SIG-M5 treated with dmso at 0.1 percent for 504 hours (cell line): Measurements from ENCODE around the gene NEK11.
"Not testable (repeated sequence)": the region's sequence is repeated elsewhere in the genome, so short reads cannot be mapped to it uniquely, and the experiment has no call there.

Experiments
- DNase-seq: peaks from one replicate; lab custom pipeline; 2025; ENCODE audit not compliant: unreplicated experiment; lab: John Stamatoyannopoulos, UW

The NEK11 gene

DNA sequence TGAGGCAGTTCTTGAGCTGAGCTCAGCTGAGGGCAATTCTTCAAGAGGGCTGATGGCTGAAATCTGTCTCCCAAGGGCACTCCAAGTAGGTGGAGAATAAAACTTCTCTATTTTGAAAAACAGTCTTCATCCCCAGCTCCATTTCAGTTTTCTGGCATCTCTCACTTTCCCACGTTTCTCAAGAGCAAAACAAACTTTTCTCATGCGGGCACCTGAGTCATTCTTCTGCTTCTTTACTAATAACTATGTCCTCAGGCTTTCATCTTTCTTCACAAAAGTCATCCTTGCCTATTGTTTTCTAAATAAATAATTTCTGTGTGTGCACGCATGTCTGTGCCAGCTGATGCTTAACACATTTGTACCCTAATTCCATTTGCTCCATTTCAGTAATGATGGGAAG lies 258.8 kb downstream of the NEK11 start:
- no peak for DNase-seq

DNA sequence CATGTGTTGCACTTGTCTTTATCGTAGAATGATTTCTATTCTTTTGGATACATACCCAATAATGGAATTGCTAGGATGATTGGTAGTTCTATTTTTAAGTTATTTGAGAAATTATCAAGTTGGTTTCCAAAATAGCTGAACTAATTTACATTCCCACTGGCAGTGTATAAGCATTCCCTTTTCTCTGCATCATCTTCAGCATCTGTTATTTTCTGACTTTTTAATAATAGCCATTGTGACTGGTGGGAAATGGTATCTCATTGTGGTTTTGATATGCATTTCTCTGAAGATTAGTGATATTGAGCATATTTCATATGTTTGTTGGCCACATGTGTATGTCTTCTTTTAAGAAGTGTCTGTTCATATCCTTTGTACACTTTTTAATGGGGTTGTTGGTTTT lies 273.2 kb downstream of the NEK11 start:
- DNase-seq = no peak

DNA sequence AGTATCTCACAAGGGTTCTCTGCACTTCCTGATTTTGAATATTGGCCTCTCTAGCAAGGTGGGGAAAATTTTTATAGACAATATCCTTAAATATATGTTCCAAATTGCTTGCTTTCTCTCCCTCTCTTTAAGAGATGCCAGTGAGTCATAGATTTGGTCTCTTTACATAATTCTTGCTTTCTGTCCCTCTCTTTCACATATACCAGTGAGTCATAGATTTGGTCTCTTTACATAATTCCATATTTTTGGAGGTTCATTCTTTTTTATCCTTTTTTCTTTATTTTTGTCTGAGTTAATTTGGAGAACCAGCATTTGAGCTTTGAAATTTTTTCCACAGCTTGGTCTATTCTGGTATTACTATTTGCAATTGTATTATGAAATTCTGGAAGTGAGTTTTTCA lies 277.2 kb downstream of the NEK11 start:
- DNase-seq = no peak

DNA sequence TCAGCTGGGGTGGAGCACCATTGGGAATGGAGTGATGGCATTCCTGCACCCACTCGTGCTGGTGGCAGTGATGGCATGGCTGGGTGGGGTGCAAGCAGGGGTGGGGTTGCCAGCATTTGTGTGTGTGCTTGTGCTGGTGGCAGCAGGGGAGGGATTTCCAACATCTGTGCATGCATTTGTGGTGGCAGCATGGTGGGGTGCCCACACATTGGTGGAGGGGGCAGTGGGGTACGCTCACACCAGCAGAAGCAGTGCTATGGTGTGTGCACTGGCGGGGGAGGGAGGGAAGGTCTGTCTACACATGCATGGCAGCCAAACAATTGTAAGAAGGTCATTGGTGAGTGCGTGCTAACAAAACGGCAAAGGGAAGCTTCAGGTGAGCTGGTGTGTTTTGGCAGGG lies 278.2 kb downstream of the NEK11 start:
- no peak for DNase-seq

DNA sequence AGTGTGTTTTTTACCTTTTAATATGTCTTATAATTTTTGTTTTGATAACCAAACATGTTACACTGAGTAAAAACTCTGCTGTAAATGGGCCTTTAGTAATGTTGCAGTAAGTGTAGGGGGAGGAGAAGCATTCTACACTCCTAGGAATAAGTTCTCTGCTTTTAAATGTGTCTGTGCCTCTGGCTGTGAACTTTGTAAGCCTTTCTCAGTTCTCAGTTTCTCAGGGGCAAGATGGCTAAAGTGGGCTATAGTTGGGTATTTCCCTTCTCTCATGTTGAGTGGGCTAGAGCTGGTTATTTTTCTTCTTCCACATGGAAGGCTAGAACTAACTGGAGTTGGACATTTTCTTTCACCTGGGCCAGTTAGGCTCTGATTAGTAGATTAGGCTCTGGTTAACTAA lies 279.6 kb downstream of the NEK11 start:
- DNase-seq = no peak

DNA sequence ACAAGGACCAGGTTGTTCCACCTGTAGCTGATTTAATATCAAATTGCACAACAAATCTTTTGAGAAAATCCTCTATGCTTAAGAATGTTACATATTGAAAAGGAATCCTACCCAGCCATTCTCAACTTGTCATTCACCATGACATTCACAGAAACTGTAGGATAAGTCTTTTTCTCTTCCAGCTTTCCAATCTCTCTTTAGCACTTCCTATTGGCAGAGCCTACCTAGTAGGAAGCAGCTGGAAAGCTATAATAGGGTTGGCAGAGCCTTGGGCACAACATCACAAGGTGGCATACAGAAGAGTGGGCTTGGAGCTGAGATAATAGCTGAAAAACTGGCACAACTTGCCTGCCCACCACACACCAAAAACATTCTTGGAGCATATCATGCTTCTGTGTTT lies 287.6 kb downstream of the NEK11 start:
- DNase-seq = no peak

DNA sequence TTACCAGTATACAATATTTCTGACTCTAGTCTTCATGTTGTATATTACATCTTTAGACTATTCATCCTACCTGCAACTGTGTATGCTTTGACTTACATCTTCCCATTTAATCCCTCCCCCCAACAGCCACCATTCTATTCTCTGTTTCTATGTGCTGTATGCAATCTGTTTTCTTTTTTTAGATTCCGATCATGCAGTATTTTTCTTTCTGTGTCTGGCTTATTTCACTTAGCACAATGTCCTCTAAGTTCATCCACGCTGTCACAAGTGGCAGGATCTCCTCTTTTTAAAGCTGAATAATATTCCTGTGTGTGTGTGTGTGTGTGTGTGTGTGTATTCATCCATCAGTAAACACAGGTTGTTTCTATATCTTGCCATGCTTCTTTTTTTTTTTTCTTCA lies 288.5 kb downstream of the NEK11 start:
- no peak for DNase-seq

DNA sequence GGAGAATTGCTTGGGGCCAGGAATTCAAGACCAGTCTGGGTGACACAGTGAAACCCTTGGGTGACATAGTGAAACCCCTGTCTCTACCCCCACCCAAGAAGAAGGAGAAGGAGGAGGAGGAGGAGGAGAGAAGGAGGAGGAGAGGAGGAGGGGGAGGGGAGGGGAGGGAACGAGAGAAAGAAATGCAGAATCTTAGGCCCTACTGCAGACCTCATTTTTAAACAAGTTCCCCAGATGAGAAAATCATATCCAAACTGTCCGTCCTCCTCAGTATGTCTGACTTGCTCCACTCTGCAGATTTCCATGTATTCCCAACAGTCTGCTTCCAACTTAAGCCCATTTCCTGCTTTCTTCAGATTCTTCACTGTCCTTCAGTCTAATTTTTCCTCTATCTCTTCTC lies 291.0 kb downstream of the NEK11 start:
- no peak for DNase-seq

DNA sequence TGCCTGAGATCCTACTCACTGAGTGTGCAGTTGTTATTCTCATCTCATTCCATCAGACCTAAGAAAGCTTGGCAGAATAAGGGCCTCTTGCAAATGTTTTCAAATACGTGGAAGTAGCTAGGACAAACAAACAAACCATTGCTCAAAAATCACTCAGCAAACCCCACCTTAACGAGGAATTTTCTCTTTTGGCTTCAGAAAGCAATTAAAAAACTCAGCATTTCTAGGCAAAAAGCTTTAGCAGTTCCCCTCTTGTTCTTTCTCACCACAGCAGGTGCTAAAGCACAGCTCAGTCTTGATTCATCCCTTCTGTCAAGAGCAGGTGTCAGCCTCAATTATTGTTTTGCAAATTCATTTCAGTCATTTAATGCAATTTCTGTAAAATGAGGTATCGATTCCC lies 296.3 kb downstream of the NEK11 start:
- no peak for DNase-seq

DNA sequence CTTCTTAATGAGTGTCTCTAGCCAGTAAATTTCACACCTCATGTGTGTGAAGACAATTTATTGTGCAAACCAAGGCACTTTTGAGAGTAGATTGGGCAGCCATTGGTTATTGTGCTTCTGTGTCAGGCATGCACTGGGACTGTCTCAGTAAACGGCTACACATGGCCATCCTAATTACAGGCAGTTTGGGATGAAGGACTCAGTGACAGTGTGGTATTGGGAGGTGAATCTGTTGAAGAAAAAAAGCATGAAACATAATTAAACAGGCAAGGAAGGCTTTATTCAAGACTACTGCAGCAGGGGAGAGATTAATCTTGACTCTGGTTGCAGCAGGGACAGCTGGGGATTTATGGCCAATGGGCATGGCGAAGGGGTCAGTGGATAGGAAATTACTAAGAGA lies 297.1 kb downstream of the NEK11 start:
- DNase-seq = no peak

DNA sequence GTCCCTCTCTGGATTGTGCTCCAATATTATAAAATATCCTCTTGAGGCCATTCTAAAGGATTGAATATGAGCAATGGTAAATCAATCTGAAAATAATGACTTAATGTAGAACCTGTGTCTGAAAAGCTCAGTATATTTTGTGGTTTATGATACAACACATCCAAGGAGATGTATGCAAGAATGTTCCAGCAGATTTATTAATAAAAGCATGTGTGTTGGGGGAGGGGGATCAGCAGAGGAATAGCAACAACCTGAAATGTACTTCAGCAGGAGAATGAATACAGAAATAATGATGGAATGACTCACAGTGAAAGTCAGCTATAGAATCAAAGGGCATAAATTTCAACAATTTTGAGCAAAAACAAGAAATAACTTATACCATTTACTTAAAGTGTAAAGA lies 298.2 kb downstream of the NEK11 start:
- DNase-seq = no peak

DNA sequence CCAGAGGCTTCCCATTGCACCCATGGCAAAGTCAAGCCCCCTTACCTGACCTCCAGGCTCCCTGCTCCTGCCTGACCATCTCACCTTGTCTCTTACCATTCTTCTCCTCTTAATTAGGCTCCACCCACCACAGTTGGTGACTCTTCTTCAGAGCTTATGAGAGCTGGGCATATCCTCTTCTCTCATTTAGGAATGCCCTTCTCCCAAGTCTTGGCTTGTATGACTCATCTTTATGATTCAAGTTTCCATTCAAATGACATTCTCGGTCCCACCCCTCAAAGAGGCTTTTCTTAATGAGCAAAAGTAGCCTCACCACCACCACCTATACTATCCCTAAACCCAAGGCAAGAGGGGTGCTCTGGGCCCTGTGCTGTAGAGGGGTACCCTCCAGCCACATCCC lies 299.6 kb downstream of the NEK11 start:
- no peak for DNase-seq

DNA sequence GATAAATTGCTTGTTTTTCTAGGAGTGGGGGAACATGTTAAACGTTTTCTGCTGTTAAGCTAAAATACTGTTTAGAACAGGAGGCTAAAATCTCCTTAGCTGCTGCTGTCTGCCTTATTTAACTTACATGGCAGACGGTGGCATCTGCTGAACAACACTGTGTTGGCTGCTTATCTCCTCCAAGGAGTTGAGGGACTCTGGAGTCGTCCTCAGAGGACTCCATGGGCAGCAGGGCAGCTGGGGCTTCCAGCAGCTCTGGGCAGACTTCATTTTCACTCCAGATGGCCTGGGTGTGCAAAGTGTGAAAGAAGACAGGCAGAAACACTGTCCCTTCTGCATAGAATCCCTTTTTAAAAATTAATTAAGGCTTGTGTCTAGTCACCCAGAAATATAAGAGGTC lies 302.0 kb downstream of the NEK11 start:
- DNase-seq = no peak

DNA sequence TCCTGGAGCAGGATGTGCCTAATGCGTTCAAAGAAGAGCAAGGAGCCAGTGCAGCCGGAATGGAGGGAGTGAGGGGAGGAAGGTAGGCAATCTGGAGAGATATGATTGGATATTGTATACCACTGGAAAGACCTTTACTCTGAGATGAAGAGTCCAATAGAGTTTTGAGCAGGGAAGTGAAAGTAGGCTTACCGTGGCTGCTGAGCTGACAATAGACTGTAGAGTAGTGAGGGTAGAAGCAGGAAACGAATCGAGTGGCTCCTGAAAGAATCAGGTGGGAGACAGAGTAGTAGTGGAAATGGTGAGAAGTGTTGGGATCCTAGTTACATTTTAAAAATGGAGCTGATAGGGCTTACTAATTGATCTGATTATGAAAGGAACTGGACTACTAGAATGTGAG lies 303.1 kb downstream of the NEK11 start:
- DNase-seq = no peak

DNA sequence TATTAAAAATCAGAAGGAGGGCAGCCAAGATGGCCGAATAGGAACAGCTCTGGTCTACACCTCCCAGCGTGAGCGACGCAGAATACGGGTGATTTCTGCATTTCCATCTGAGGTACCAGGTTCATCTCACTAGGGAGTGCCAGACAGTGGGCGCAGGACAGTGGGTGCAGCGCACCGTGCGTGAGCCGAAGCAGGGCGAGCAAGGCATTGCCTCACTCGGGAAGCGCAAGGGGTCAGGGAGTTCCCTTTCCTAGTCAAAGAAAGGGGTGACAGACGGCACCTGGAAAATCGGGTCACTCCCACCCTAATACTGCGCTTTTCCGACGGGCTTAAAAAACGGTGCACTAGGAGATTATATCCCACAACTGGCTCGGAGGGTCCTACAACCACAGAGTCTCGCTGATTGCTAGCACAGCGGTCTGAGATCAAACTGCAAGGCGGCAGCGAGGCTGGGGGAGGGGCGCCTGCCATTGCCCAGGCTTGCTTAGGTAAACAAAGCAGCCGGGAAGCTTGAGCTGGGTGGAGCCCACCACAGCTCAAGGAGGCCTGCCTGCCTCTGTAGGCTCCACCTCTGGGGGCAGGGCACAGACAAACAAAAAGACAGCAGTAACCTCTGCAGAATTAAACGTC lies 304.9 kb downstream of the NEK11 start:
- not testable (repeated sequence) for DNase-seq

DNA sequence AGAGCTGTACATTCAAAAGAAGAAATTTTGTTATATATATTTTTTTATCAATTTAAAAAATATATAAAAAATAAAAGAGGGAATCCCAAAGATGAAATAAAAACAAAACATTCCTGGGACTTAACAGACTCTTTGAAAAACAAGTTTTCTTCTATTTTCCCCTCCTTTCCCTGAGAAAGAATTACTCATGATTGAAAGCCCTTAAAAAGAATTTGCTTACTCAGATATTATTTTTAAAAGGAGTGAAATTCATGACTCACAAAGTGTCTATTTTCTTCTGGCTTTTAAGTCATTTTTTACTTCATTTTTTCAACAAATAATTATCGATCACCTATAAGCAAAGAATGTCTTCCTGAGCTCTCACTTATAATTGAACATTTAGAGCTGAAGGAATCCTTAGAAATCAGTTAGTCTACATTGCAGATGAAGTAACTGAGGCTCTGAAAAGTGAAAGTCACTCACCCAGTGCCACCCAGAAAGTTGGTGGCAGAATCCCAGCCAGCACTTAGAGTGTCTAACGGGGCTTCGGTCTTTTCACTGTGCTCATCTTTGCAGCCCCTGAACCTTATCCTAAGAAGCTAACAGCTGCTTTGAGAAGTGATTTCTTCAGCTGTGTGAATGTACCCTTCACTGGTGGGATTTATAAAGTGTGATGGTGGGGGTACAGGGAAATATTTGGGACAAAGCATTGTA lies 312.4 kb downstream of the NEK11 start:
- DNase-seq = no peak

DNA sequence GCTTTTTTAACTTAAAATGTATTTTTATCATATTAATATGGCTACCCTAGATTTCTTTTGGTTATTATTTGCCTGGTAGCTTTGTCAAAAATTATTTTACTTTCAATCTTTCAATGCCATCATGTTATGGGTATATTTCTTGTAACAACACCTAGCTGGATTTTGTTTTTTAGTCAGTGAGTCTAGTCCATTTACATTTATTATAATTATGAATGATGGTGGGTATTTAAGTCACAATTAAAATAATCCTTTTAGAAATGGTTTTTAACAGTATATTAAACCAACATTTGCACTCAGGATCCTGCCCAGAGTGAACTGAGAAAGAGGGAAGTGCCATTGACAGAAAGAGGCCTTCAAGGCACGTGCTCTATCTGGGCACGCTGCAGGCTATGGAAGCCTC lies 315.1 kb downstream of the NEK11 start:
- DNase-seq = no peak

DNA sequence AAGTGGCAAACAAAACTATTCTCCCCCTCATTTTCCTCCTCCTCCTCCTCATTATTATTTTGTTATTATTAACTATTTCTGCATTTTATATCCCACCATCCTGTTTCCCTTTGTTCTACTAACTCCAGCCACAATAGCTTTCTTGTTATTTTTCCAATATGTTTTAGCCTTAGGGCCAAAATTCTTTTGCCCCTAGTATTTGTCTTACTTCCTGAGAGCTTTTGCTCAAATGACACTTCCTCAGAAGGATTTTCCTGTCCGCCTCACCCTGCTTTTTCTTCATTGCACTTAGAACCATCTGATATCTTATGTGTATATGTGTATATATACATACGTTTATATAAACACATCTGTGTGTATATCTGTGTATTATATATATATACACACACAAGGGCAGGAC lies 322.2 kb downstream of the NEK11 start:
- no peak for DNase-seq

DNA sequence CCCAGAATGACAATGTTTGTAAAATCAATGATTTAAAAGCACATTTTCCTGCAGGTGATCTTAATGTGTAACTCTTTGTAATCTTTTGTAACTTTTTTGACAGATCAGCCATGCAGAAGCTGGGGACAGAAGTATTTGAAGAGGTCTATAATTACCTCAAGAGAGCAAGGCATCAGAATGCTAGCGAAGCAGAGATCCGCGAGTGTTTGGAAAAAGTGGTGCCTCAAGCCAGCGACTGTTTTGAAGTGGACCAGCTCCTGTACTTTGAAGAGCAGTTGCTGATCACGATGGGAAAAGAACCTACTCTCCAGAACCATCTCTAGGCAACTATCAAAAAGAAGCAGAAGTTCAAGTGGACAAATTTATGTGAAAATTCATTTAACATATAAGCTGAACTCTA lies 322.8 kb downstream of the NEK11 start:
- no peak for DNase-seq

DNA sequence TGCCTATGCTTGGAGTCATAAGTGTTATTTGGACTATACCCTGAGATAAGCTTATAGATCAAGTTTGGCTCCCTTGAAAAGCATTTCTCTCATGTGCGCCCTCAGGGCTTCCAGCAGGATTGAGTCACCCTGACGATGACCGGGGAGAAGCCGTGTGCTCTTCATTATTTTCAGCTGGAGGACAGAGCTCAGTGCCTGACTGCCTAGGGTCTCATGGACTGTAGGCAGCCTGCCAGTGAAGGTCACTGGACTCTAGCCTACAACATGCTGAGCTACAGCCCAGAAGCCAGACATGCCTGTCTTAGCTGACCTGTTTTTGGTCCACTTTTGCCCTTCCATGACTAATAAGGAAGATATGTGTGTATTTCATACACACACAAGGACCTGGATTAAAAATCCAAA lies 323.3 kb downstream of the NEK11 start:
- DNase-seq = no peak

DNA sequence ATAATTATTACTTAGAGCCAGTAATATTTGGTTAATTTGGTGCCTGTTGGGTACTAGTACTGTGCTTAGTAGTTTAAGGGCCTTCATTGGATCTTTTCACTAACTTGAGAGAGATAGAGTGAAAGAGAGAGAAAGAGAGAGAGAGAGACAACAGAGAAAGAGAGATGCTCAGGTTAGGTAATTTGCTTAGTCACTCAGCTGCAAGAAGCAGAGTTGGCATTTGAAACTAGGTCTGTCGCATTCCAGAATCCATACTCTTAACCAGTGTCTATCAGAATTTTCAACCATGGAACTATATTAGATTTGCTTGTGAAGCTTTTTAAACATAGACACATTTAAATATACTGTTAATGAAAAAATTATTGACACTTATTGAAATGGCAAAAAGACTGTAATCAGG lies 323.8 kb downstream of the NEK11 start:
- no peak for DNase-seq

DNA sequence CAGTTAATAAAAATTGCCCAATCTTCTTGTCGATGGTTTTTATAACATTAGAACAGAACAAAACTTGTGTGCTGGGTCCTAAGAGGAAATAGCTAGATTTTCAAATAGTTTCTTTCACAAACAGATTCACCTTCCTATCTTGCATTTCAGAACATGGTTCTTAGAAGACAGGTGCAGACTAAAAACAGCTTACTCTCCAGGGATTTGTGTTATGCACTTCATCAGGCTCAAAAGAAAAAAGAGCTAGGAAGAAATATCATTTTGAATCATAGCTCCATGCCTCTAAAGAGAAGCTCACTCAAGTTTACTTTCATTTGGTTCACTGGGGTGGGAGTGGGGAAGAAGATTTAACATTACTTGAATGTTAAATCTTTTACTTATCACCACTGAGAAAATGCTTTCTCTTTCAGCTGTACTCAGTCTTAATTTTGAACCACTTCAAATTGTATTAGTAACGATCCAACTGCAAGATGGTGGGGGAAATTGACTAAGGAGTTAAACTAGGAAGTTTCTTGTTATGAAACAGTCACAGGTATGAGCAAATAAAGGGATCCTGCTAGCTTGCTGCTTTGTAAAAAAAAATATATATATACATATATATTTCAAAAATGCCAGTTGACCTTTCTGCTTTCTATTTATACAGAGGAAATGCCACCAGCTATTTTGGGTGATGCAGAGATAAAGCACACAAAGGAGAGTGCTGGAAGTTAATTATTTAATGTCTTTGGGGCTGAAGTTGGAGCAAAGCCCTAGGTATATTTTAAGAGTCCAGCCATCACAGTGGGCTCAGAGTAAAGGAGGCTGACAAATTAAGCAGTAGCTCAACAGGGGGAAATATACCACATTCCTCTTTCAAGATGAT lies 326.6 kb downstream of the NEK11 start:
- peak; percentile 23 for DNase-seq
